ENCODE data around the gene ARSA. TPM values are rescaled to one million over a fixed set of nuclear protein-coding genes. Genes with fewer than 3 reads are reported as not detected.

The ARSA gene
- total RNA-seq, 1 experiment from 2014 or later, result 11.3 TPM

GRCh38 chr22:50635591-50635990 lies 7.6 kb upstream of the ARSA start:
- TF ChIP-seq EZH2 (IDR thresholded peaks at IDR 0.05; ENCODE audit: low read length, unreplicated experiment), result no peak
- no peak for TF ChIP-seq EZH2phosphoT487 (IDR thresholded peaks at IDR 0.05; ENCODE audit: borderline replicate concordance, low read length)
- TF ChIP-seq CTCF (conservative IDR thresholded peaks at IDR 0.05; ENCODE audit: low read depth, low read length), result no peak
- Histone ChIP-seq H3K9me2 (replicated peaks; ENCODE audit: low read length) (no peaks in the 10 kb centered on the region), H3F3A (ENCODE audit: low read length, unreplicated experiment) (no peaks in the 10 kb centered on the region), H3K4me1 (ENCODE audit: insufficient read depth, low read length) (no peaks in the 10 kb centered on the region), H3K4me2 (ENCODE audit: low read length) (no peak overlapping the region), H3K4me3 (ENCODE audit: low read length) (no peak overlapping the region), H4K20me1 (ENCODE audit: low read length) (no peaks in the 10 kb centered on the region), H2AFZ (ENCODE audit: low read length) (no peak overlapping the region), H3K9me3 (ENCODE audit: low read length) (no peaks in the 10 kb centered on the region), H3K79me2 (ENCODE audit: low read length) (no peaks in the 10 kb centered on the region), H3K27ac (ENCODE audit: low read length) (no peak overlapping the region), H3K27me3 (ENCODE audit: low read length) (no peaks in the 10 kb centered on the region), H3K36me3 (ENCODE audit: low read depth, low read length) (no peaks in the 10 kb centered on the region), H3K9ac (ENCODE audit: low read length) (no peak overlapping the region)
- ChIA-PET POLR2A (ENCODE audit: unreplicated experiment) (no interaction called here), CTCF (no interaction called here)
- no peak for DNase-seq
- intact Hi-C loops (cut with micrococcal nuclease), result no loop called here
- no peak for ATAC-seq
- BruUV-seq (replicated peaks), result no TSS peak

GRCh38 chr22:50633771-50634170 lies 5.8 kb upstream of the ARSA start:
- BruUV-seq (replicated peaks), result no TSS peak

More at GRCh38 chr22:50633771-50634170, 5.8 kb upstream of the ARSA start:
- Histone ChIP-seq H3K4me2 (ENCODE audit: low read length) (no peak overlapping the region), H3K36me3 (ENCODE audit: low read depth, low read length) (no peaks in the 10 kb centered on the region), H3K9me2 (replicated peaks; ENCODE audit: low read length) (no peaks in the 10 kb centered on the region), H3K4me1 (ENCODE audit: insufficient read depth, low read length) (peaks cover 3% of the 10 kb centered on the region), H3K79me2 (ENCODE audit: low read length) (peaks cover 1% of the 10 kb centered on the region; the same call in 1 of the 2 replicates), H3K9me3 (ENCODE audit: low read length) (no peaks in the 10 kb centered on the region), H3K27me3 (ENCODE audit: low read length) (no peaks in the 10 kb centered on the region), H2AFZ (ENCODE audit: low read length) (no peak overlapping the region), H3F3A (ENCODE audit: low read length, unreplicated experiment) (no peaks in the 10 kb centered on the region), H3K27ac (ENCODE audit: low read length) (no peak overlapping the region), H3K4me3 (ENCODE audit: low read length) (no peak overlapping the region), H3K9ac (ENCODE audit: low read length) (no peak overlapping the region), H4K20me1 (ENCODE audit: low read length) (no peaks in the 10 kb centered on the region)
- ChIA-PET POLR2A (ENCODE audit: unreplicated experiment) (interaction anchor here (0.7 kb wide), 1 partner anchor 126 kb away, joined by 7 read pairs; the partner anchor contains the start of gene LMF2), CTCF (no interaction called here)
- ATAC-seq, result no peak
- TF ChIP-seq EZH2phosphoT487 (IDR thresholded peaks at IDR 0.05; ENCODE audit: borderline replicate concordance, low read length), result no peak
- TF ChIP-seq EZH2 (IDR thresholded peaks at IDR 0.05; ENCODE audit: low read length, unreplicated experiment), result no peak
- TF ChIP-seq CTCF (conservative IDR thresholded peaks at IDR 0.05; ENCODE audit: low read depth, low read length), result no peak
- intact Hi-C loops (cut with micrococcal nuclease), result no loop called here
- DNase-seq, result no peak
